ENCODE measurements around the gene CUBN. TPM values are rescaled to one million over a fixed set of nuclear protein-coding genes. Genes with fewer than 3 reads are reported as not detected.

The CUBN gene
- total and polyA plus RNA-seq, 9 of the 15 experiments (the other 6 are each of a cell fraction or from before 2014, with no cell fraction given) = 0.04 to 0.33 (median 0.09) TPM

GRCh38 chr10:17021656-17022465 lies 107.8 kb downstream of the CUBN start:
- ATAC-seq (no peak), FAIRE-seq (no peak), DNase-seq (ENCODE audit: extremely low read depth in 1 of 4, low spot score in 3 of 4) (no peak)
- H3K9me3 ChIP-seq (replicated peaks; ENCODE audit: control insufficient read depth, insufficient read depth, low read depth, low read length) = no peaks in the 10 kb centered on the region
- no peaks in the 10 kb centered on the region for H3K36me3 ChIP-seq (ENCODE audit: control insufficient read depth, insufficient read depth, low read length)
- H3K4me1 ChIP-seq (replicated peaks in 1 of 2; ENCODE audit: control insufficient read depth in 2 of 2, insufficient read depth in 2 of 2, low read length in 2 of 2) = peaks cover 0 to 19% of the 10 kb centered on the region in 2 experiments; a peak in 2 of 5 replicates
- H4K20me1 ChIP-seq (replicated peaks; ENCODE audit: control insufficient read depth, insufficient read depth, low read length) = no peaks in the 10 kb centered on the region
- ChIA-PET POLR2A (no interaction called here), CTCF (ENCODE audit: low intra/inter-chr PET ratio) (no interaction called here)
- in situ Hi-C loops (cut with MboI) = no loop called here
- no peak overlapping the region for H3K4me2 ChIP-seq (ENCODE audit: insufficient read depth, low read length)
- no peaks in the 10 kb centered on the region for H3K79me2 ChIP-seq (ENCODE audit: control insufficient read depth, insufficient read depth, low read length)
- intact Hi-C loops (cut with micrococcal nuclease) = no loop called here
- H3K4me3 ChIP-seq = no peak overlapping the region
- BruUV-seq (replicated peaks) = no TSS peak
- no peak overlapping the region for H2AFZ ChIP-seq (ENCODE audit: low read depth, low read length)
- H3K27ac ChIP-seq (ENCODE audit: extremely low read depth, low read depth, low read length) = no peak overlapping the region
- H3K27me3 ChIP-seq (ENCODE audit: control insufficient read depth in 2 of 2, insufficient read depth in 2 of 2, low read length in 2 of 2) = no peaks in the 10 kb centered on the region
- H3K9me1 ChIP-seq (ENCODE audit: control insufficient read depth, insufficient read depth, low read length) = no peaks in the 10 kb centered on the region
- H3K9ac ChIP-seq (ENCODE audit: insufficient read depth in 1 of 2, low read depth in 2 of 2, low read length in 2 of 2) = no peak overlapping the region
- WGBS (ENCODE audit: insufficient coverage, low coverage, missing lambda C conversion rate) = 68% methylated on average over 10 of the region's 10 CpGs
- no peak for TF ChIP-seq RUNX1 (IDR thresholded peaks at IDR 0.05; ENCODE audit: low read depth)
- TF ChIP-seq MECOM (CRISPR knock-in tag; IDR thresholded peaks at IDR 0.05) = no peak
- no peak for TF ChIP-seq TAF9B (IDR thresholded peaks at IDR 0.05; ENCODE audit: partially characterized antibody)
- TF ChIP-seq SOX6 (IDR thresholded peaks at IDR 0.05) = no peak
- TF ChIP-seq ZFP91 (CRISPR knock-in tag; IDR thresholded peaks at IDR 0.05) = no peak
- no peak for TF ChIP-seq PTRF (tag; IDR thresholded peaks at IDR 0.05)
- TF ChIP-seq U2AF1 (optimal IDR thresholded peaks at IDR 0.05; ENCODE audit: low read depth, low read length) = no peak
- no peak for TF ChIP-seq POLR2G (IDR thresholded peaks at IDR 0.05; ENCODE audit: low read depth, low read length)
- TF ChIP-seq, protein P1, sequence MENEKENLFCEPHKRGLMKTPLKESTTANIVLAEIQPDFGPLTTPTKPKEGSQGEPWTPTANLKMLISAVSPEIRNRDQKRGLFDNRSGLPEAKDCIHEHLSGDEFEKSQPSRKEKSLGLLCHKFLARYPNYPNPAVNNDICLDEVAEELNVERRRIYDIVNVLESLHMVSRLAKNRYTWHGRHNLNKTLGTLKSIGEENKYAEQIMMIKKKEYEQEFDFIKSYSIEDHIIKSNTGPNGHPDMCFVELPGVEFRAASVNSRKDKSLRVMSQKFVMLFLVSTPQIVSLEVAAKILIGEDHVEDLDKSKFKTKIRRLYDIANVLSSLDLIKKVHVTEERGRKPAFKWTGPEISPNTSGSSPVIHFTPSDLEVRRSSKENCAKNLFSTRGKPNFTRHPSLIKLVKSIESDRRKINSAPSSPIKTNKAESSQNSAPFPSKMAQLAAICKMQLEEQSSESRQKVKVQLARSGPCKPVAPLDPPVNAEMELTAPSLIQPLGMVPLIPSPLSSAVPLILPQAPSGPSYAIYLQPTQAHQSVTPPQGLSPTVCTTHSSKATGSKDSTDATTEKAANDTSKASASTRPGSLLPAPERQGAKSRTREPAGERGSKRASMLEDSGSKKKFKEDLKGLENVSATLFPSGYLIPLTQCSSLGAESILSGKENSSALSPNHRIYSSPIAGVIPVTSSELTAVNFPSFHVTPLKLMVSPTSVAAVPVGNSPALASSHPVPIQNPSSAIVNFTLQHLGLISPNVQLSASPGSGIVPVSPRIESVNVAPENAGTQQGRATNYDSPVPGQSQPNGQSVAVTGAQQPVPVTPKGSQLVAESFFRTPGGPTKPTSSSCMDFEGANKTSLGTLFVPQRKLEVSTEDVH (IDR thresholded peaks at IDR 0.05; ENCODE audit: low read depth, partially characterized antibody) = no peak
- no peak for TF ChIP-seq ZNF3 (CRISPR knock-in tag; IDR thresholded peaks at IDR 0.05)

Measured in K562 (cell line).